Parathyroid adenoma (tissue), 2 donors: ENCODE data around the gene IL5RA.

ENCODE experiments used
- H2AFZ ChIP-seq: fragments of 300-600 bp; sonication (generic); one replicate; pipeline ENCODE4 v1.7.0; 2017; ENCODE audit warnings: antibody characterized with exemption, mild to moderate bottlenecking
- H3K27ac ChIP-seq: fragments of 300-600 bp; sonication (generic); one replicate; pipeline ENCODE4 v1.7.0; 2017
- H3K27me3 ChIP-seq: fragments of 300-600 bp; sonication (generic); one replicate; pipeline ENCODE4 v1.7.0; 2017; ENCODE audit warnings: low read length; ENCODE audit not compliant: control insufficient read depth, insufficient read depth
- H3K36me3 ChIP-seq: fragments of 300-600 bp; sonication (generic); one replicate; pipeline ENCODE4 v1.7.0; 2017; ENCODE audit warnings: low read length; ENCODE audit not compliant: control insufficient read depth, insufficient read depth
- H3K4me1 ChIP-seq: fragments of 300-600 bp; sonication (generic); one replicate; pipeline ENCODE4 v1.7.0; 2017; ENCODE audit warnings: control low read depth
- H3K4me2 ChIP-seq: fragments of 300-600 bp; sonication (generic); one replicate; pipeline ENCODE4 v1.7.0; 2017; ENCODE audit warnings: low read length
- H3K4me3 ChIP-seq: fragments of 300-600 bp; sonication (generic); one replicate; pipeline ENCODE4 v1.7.0; 2017; ENCODE audit warnings: low read depth, low read length
- H3K79me2 ChIP-seq: fragments of 300-600 bp; sonication (generic); one replicate; pipeline ENCODE4 v1.7.0; 2017; ENCODE audit warnings: control low read depth
- H3K9ac ChIP-seq: fragments of 300-600 bp; sonication (generic); one replicate; pipeline ENCODE4 v1.7.0; 2017; ENCODE audit warnings: mild to moderate bottlenecking
- H3K9me3 ChIP-seq: fragments of 300-600 bp; sonication (generic); one replicate; pipeline ENCODE4 v1.7.0; 2017; ENCODE audit warnings: low read length; ENCODE audit not compliant: control insufficient read depth
- CTCF ChIP-seq: fragments of 300-600 bp; sonication (generic); IDR thresholded peaks from one replicate; pipeline ENCODE4 v1.7.0; 2017; ENCODE audit warnings: antibody characterized with exemption, mild to moderate bottlenecking
- donor health status: primary hyperparathyroidism.

Gene IL5RA

GRCh38 chr3:3119393-3119851, 9.2 kb upstream of the IL5RA start:
- Histone ChIP-seq H3K27ac (no peak overlapping the region), H3K9ac (no peak overlapping the region), H3K79me2 (no peaks in the 10 kb centered on the region), H3K9me3 (no peaks in the 10 kb centered on the region), H3K27me3 (no peaks in the 10 kb centered on the region), H3K4me3 (no peak overlapping the region), H3K36me3 (no peaks in the 10 kb centered on the region), H3K4me1 (no peaks in the 10 kb centered on the region), H2AFZ (no peak overlapping the region), H3K4me2 (no peak overlapping the region)
- TF ChIP-seq CTCF: no peak

- Histone ChIP-seq H3K27ac (no peak overlapping the region), H3K9me3 (no peaks in the 10 kb centered on the region), H3K79me2 (no peaks in the 10 kb centered on the region), H3K4me3 (no peak overlapping the region), H2AFZ (no peak overlapping the region), H3K9ac (no peak overlapping the region), H3K4me1 (no peaks in the 10 kb centered on the region), H3K36me3 (no peaks in the 10 kb centered on the region), H3K27me3 (no peaks in the 10 kb centered on the region), H3K4me2 (no peak overlapping the region)
- no peak for TF ChIP-seq CTCF
Measured at GRCh38 chr3:3117651-3118050, 7.5 kb upstream of the IL5RA start.

- Histone ChIP-seq H3K36me3 (no peaks in the 10 kb centered on the region), H3K4me1 (peaks cover 14% of the 10 kb centered on the region), H3K79me2 (no peaks in the 10 kb centered on the region), H3K4me2 (no peak overlapping the region), H3K4me3 (no peak overlapping the region), H3K9me3 (no peaks in the 10 kb centered on the region), H3K27me3 (no peaks in the 10 kb centered on the region), H2AFZ (no peak overlapping the region), H3K9ac (no peak overlapping the region), H3K27ac (no peak overlapping the region)
- no peak for TF ChIP-seq CTCF
Measured at GRCh38 chr3:3113042-3113709, 3.0 kb upstream of the IL5RA start.

- H3K4me1 ChIP-seq: peaks cover 17% of the 10 kb centered on the region
- no peak for TF ChIP-seq CTCF
- H3K9ac ChIP-seq: no peak overlapping the region
- no peaks in the 10 kb centered on the region for H3K79me2 ChIP-seq
- H3K9me3 ChIP-seq: no peaks in the 10 kb centered on the region
- peak overlapping the region; percentile 87 for H2AFZ ChIP-seq
- peak overlapping the region; percentile 75 for H3K27ac ChIP-seq
- no peak overlapping the region for H3K4me2 ChIP-seq
- H3K4me3 ChIP-seq: no peak overlapping the region
- H3K27me3 ChIP-seq: no peaks in the 10 kb centered on the region
- H3K36me3 ChIP-seq: no peaks in the 10 kb centered on the region
Measured at GRCh38 chr3:3110749-3111361, 681 bp upstream of the IL5RA start.
